Activated T-cell treated with anti-CD3 and anti-CD28 coated beads for 4 hours (primary cell): ENCODE data around the gene IGFBPL1.
"Not testable (repeated sequence)": the region's sequence is repeated elsewhere in the genome, so short reads cannot be mapped to it uniquely, and the experiment has no call there.

Experiments
- DNase-seq: peaks from one replicate; pipeline ENCODE4 v3.0.0-alpha.2; 2020

IGFBPL1 gene

DNA sequence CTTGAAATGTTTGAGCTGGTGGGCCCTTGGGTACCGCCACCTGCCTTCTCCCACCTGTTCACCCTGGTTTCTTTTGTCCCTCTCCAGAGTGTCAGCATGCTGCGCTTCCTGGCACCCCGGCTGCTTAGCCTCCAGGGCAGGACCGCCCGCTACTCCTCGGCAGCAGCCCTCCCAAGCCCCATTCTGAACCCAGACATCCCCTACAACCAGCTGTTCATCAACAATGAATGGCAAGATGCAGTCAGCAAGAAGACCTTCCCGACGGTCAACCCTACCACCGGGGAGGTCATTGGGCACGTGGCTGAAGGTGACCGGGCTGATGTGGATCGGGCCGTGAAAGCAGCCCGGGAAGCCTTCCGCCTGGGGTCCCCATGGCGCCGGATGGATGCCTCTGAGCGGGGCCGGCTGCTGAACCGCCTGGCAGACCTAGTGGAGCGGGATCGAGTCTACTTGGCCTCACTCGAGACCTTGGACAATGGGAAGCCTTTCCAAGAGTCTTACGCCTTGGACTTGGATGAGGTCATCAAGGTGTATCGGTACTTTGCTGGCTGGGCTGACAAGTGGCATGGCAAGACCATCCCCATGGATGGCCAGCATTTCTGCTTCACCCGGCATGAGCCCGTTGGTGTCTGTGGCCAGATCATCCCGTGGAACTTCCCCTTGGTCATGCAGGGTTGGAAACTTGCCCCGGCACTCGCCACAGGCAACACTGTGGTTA is 28.4 kb downstream of the IGFBPL1 start:
- DNase-seq, result no peak

DNA sequence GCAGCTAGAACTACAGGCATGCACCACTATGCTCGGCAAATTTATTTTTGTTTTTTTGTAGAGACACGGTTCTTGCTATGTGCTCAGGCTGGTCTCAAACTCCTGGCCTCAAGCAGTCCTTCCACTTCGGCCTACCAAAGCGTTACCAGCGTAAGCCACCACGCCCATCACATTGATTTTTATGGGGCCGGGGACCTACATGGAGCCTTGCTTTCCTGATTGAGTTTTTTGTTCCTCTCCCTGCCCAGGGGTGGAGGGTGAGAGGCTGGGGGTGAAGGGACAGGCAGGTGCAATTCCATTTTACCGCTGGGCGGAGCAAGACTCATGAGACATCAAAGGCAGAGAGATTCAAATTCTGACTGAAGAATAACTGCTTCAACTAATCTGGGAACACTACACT is 29.8 kb downstream of the IGFBPL1 start:
- DNase-seq, result no peak

DNA sequence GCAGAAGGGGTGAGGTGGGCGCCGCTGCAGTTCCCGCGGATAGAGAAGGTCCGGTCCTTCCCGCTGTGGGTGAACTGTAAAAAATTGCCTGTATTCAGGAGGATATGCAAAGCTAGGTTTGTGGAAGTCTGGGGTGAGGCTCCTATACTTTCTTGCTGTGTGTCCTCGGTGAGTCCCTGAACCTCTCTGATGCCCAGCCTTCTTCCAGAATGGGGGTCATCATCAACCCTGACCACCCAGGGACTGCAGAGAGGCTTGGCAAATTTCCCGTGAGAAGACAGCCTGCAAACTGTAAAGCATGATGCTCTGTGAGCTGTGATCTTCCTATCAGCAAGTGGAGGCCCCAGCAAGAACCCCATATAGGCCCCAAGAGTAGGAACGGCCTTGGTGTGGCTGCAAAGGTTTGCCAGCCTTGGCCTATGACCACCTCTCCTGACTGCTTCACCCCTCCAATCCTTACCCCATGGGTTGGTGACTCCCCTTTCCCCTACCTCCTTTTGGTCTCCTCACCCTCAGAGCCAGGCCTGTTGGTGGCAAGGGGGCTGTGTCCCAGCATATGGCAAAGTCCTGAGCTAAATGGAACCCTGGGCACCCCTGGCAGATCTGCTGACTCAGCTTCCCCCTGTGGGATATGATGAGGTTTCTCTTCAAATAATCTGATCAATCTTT is 31.0 kb downstream of the IGFBPL1 start:
- no peak for DNase-seq

DNA sequence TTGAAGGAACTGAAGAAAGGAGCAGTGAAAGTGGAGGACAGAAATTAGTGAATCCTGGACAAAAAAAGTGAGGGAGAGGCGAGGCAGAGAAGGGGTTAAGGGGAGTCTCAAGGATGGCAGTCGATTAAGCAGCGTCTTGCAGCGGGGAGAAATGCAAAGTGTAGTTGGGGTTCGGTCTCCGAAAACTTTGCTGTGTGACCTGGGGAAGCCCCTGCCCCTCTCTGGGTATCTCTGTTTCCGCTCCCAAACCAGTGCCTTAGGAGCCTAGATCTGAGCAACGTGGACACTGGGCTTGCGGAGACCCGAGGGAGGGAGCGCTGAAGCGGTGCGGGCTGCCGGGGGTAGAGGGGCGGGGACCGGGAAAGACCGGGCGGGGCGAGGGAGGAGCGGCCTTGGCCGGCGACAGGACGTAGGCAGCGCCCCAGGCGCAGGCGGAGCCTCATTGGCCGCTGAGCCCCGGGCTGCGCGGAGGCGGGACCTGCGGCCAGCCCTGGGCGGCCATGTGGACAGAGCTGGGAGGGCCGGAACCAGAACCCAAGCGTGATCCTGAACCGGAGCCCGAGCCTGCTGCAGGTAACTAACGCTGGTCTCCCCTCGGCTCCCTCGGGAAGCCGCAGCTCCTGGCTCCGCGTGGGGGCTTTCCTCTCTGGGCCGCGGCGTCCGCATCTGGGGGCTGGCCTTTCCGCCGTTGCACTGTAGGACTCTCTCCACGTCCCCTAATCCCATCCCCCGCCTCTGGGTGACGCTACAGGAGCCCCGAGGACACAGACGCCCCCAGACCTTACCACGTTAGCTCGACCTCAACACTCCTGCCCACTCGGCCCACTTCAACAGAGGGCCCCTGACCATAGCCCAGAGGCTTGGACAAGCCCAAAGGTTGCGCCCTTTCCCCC is 31.8 kb downstream of the IGFBPL1 start, which contains the start of gene ALDH1B1:
ALDH1B1 (plus strand) TSS at position 468 of the 893 bp plus-strand sequence. CDS start 3,047 bp downstream, outside the sequence.
- DNase-seq, result peak; percentile 21

DNA sequence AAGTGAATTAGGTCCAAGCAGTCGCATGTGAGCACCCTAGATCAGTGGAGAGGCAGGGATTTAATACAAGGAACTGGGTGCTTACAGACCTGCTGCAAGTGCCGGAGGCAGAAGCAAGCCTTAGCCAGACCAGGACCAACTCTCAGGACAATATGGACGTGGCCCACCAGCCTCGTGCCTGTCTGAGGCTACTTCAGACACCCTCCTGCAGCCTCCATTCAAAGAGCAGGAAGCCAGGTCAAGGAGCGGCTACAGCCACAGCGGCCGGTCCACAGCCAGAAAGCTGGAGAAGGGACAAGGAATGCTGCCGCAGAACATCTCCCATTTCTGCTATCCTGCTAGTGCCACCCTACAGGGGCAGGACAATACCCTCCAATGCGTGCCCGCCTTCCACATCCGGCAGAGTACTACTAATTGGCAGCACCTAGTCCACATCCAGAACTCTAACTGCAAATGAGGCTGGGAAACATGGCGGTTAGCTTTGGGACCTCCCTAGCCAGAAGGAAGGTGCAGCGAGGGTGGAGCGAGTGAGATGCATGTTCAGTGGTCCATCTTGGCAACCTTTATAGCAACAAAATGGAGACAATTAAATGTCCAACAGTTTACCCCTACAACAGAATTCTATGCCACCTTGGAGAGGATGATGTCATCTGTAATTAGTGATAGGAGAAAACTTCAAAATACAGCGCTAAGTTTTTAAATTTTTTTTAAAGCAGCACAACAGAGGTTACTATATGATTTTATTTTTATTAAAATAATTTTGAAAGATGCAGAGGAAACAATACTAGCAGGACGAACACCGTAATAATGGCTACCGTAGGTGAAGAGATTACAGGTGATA is 32.8 kb downstream of the IGFBPL1 start:
- DNase-seq, result no peak

DNA sequence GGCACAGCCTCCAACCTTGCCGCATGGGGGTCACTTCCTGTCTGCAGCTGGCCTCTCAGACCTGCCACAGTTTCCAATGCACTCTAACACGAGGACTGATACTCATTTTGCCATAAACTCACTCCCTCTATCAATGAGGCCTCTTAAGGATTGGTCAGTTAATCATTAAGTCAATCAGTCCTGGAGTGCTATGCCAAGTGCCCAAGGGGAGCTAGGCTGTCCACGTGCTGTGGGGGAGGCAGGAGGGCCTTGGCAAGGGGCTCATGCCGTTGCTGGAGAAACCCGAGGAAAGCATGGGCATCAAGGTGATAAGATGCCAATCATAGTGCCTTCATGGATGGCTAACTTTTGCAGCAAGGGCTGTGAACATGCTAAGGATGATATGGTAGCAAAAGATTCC is 33.4 kb downstream of the IGFBPL1 start:
- DNase-seq, result no peak

DNA sequence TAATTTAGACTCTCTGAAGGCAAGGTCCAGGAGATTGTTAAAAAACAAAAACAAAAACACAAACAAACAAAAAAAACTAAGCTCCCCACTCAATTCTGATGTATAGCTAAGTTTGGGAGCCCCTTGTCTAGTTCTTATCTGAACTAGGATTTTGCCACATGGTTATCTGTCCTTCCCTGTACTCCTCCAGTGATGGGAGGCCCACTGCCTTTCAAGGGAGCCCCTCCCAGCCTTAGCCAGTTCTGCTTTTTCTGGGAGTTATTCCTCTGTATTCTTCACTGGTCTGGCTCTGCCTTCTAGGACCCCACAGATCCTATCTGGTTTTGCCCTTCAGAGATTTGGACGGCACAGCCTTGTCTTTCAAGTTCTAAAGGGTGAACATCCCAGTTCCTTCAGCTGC is 33.8 kb downstream of the IGFBPL1 start:
- DNase-seq, result no peak

DNA sequence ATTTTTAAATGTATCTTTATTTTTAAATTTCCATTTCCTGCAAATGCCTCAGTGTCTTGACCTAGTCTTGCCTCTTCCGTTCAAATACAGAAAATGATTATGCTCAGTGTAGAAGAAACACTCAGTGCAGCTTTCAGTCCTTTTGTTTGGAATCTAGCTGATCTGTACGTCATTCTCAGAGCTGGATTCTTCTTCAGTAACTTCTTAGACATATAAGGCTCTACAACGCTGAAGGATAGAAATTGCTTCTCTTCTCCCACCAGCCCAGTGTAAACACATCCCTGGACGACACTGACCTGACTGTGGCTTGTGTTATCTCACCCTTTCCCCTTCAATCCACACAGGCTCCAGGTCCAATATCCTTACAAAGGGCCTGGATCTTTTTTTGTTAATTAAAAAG is 34.9 kb downstream of the IGFBPL1 start:
- DNase-seq, result no peak

DNA sequence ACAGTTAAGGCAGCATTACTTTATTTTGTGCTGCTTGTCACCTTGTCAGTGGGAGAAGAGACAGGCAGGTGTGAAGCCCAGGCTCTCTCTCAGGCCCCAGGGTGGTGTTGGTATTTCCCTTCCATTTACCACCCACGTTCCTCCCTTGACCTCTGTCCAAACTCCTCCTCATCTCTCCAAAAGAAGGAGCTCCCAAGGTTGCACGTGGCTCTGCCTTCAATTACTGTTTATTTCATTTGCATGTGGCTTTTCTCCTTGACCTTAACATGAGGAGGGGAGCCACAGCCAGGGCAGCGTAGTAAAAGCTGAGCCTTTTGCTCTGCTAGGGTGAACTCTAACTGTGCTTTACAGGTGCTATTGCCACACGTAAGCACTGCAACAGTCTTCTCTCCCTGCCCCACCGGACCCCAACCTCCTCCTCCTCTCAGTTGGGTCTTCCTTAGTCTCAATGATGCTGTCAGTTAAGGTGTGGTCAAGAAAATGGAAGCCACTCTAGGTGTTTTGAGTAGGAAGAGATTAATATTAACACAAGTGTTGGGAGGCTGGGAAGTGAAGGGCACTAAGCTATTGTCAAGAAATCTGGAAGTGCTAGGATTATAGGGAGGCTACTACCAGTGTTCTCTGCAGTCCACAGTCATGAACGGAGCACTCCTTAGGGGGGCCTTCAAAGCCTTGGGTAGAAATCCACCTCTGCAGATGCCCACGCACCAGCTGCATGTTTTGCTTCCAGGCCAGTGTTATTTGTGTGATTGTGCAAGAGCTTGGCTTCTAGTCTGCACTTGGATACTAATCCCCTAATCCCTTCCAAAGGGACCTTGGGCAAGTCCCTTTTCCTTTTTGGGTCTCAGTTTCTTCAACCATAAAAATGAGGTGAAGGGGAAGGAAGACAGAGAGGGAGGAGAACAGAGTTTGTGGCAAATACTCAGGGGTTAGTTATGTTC is 35.7 kb downstream of the IGFBPL1 start:
- DNase-seq, result no peak

DNA sequence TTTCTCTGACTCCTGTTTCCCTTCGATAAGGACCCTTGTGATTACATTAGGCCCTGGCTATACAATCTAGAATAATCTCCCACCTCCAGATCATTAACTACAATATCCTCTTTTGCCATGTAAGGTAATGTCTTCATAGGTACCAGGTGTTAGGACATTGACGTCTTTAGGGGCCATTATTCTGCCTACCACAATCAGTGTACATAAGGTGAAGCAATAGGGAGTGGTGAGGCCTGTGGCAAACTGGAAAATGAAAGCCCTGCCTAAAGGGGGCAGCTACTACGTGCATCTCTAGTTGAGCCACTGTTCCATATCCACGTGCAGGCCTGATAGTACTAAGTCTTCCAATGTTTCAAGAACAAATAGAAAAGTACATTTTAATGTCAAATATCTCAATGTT is 36.5 kb downstream of the IGFBPL1 start:
- no peak for DNase-seq

DNA sequence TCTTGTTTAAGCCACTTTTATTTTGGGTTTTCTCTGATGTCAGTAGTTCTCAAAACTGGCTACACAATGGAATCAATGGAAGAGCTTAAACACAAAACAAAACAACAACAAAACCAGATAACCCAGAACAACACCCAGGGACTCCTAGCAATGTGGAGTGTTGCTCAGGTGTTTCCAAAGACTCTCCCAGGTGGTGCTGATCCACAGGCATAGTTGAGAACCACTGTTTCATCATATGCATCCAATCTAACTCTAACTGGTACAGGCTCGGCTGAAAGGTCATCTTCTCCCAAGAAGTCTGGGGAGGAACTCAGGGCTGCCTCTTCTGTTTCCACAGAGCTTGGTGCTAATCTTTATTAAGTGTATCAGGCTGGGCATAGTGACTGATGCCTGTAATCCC is 37.2 kb downstream of the IGFBPL1 start:
- DNase-seq, result no peak

DNA sequence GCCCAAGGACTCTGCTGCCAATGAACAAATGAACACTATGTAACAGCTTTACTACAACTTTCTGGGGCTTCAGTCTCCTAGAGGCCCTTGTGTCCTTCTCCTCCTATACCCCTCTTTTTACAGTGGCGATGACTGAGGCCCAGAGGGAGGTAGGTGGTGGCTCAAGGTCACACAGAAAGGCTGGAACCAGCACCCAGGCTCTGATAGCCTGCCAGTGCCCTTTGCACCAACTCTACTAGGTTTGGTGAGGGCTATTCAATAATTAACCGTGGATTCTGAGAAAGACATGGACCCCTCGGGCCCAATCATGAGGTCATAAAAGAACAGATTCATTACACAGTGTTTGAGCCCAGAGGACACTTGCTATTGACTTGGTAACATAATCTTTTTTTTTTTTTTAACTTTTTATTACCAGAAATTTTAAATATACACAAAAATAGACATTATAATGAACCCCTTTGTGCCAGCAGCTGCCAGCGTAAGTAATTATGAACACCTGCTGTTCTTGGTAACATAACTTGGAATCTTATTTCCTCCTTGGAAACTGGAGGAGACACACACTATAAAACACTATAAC is 37.8 kb downstream of the IGFBPL1 start:
- DNase-seq, result no peak

DNA sequence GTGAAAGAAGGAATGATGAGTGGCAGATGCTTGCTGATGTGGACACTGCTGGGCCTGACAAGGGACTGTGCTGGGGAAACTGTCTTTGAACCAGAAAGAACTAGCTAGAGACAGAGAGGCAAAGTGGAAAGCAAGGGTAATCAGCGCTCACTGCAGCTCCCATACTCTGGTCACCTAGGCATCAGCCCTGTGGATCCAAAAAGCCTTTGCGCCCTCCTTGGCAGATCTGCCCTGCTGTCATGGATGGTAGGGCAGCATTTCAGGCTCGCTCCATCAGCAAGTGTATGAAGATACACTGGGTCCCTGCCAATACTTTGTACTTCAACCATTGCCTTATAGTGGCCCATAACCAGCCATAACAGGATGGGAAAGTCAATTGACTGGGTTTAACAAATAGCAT is 38.4 kb downstream of the IGFBPL1 start:
- DNase-seq, result no peak

DNA sequence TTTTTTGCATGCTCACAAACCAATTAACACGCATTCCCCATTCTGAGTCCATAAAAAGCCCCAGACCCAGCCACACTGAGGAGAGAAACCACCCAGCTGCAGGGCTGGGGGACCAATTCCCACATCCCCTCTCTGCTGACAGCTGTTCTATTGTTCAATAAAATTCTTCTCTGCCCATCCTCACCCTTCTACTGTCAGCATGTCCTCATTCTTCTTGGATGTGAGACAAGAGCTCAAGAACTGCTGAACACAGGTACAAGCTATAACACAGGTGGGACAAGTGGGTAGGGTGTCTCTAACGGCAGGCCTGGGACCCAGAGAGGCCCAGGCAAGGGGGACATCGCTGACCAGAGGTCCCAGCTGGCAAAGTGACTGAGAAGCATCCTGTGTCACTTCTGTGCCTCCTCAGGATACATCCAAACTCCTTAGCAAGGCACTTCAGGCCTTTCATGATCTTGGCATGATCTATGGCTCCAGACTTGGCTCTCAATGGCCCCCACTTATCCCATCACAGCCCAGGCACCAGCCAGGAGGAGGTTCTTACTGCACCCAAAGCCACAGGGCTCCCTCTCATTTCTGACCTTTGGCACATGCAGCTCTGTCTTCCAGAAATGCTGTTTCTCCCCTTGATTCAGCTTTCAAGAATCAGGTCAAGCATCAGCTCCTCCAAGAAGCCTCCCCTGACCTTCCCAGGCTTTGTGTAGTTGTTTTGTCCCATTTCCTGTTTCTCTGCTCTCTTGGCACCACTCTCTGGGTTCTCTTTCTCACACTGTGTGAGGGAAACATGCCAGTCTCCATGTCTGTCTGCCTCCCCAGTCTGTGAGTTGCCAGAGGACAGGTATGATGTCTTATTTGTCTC is 39.0 kb downstream of the IGFBPL1 start:
- no peak for DNase-seq

DNA sequence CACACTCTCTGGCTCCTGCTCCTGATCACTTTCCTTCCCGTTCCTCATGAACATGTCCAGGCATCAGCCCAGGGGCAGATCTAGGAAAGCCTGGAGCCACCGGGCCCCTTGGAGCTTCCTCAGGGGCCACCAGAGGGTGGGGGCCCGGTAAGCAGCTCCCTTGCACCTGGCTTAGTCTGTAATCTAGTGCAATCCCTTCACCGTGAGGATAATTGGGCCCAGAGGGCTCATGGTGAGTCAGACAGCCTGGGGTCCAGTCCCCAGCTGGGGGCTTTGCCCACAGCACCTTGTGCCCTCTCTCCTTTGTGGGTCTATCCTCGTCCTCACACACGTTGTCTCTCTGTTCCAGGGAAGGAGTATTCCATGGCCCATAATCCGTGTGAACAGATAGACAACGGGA is 42.1 kb downstream of the IGFBPL1 start:
- DNase-seq, result no peak

DNA sequence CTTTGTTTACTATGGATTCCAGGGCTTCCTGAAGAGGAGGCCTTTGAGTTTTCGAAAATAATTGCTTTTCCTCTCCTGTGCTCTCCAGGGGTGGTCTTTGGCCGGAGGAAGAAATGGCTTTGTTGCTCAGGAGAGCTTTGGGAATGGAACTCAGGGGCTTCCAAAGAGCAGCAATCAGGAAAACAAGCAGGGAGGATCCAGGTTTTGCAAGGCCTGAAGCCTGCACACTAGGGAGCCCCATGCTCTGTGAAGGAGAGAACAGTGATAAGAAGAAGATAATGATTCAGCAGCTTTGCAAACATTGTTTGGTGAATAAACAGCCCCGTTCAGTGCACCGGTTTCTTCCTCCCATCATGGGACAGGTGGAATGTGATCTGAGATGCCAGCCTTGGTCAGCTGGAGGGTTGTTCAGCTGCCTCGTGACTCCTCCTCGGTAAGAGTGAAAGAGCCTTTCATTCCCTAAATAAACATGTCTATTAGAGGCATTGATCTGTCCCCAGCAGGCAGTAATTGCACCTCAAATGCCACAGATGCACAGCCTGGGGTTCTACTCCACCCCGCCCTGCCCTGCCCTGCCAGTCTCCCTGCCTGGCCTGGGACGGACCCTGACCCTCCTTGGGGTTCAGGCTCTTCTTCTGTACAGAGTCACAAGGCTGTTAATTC is 43.3 kb downstream of the IGFBPL1 start:
- no peak for DNase-seq

DNA sequence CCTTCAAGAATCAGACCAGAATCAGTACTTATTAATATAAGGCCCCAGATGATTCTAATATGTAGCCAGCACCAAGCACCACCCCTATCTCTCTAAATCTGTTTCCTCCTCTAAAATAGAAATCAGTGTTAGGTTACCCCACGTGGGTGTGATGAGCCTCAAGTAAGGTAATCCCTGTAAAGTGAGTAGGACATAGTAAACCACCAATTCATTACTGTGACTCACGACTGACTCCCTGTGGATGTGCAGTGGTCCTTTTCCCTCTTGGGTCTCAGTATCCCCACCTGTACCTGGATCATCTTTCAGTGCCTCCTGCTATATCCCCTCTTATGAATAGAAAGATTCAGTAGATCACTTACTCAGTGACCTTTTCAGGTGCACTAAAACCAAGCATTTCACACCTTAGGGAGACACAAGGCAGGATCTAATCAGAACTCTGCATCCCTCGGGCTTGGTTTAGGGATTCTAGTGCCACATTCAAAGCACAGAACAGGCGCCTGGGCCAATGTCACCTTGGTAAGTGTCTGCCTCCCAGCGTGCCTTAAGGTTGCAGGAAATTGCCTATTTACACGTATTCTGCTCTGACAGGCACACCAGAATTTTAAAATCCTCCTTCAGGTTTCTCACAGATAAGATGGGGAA is 43.9 kb downstream of the IGFBPL1 start:
- no peak for DNase-seq

DNA sequence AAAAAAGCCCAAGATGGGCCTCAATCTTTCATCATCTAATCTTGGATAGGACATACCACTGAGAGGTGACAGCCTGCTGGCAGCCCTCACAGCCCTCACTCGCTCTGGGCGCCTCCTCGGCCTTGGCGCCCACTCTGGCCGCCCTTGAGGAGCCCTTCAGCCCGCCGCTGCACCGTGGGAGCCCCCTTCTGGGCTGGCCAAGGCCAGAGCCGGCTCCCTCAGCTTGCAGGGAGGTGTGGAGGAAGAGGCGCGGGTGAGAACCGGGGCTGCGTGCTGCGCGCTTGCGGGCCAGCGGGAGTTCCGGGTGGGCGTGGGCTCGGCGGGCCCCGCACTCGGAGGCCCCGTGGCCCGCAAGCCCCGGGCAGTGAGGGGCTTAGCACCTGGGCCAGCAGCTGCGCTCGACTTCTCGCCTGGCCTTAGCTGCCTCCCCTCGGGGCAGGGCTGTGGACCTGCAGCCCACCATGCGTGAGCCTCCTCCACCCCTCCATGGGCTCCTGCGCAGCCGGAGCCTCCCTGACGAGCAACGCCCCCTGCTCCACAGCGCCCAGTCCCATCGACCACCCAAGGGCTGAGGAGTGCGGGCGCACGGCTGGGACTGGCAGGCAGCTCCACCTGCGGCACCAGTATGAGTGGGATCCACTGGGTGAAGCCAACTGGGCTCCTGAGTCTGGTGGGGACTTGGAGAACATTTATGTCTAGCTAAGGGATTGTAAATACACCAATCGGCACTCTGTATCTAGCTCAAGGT is 46.7 kb downstream of the IGFBPL1 start:
- not testable (repeated sequence) for DNase-seq
